HepG2 (cell line): Measurements from ENCODE around the gene AHRR. TPM values are rescaled to one million over a fixed set of nuclear protein-coding genes. Genes with fewer than 3 reads are reported as not detected.

Experiments
- ATAC-seq: fragments of 200-7000 bp; cut with Tn5 transposase; 3 replicates; pipeline ENCODE4 v1.9.1; 2020; ENCODE audit warnings: mild to moderate bottlenecking, moderate library complexity
- BruUV-seq: library from RNA; stranded (reverse); fragments of 400-500 nt; replicated peaks from 2 replicates; lab custom pipeline; 2021; lab: Mats Ljungman, UMichigan
- CTCF ChIA-PET: fragments of 300-600 bp; formaldehyde crosslinking; extraction: SDS; loops from one replicate; lab custom pipeline; 2021; ENCODE audit warnings: low total read pairs, inconsistent platforms, low intra/inter-chr PET ratio; lab: Yijun Ruan, JAX
- POLR2A ChIA-PET: fragments of 350-600 bp; sonication (Branson Sonifier 250); formaldehyde crosslinking; loops from one replicate; lab custom pipeline; 2020; ENCODE audit warnings: antibody characterized with exemption, inconsistent platforms; lab: Yijun Ruan, JAX
- DNase-seq: peaks from one replicate; pipeline ENCODE4 v3.0.0-alpha.2; 2015; ENCODE audit warnings: low spot score
- FAIRE-seq: peaks from 3 replicates; lab custom pipeline; 2011; peaks lifted over from hg19 to GRCh38; lab: Jason Lieb, UNC
- H2AFZ ChIP-seq: one replicate; pipeline ENCODE4 v1.6.1; 2011; ENCODE audit warnings: low read length, inconsistent platforms
- H3K27ac ChIP-seq: fragments of 300-600 bp; 3 replicates; pipeline ENCODE4 v1.8.0; 2011; ENCODE audit warnings: mixed run types, mild to moderate bottlenecking, mixed read lengths, low read length, inconsistent platforms; ENCODE audit not compliant: insufficient read depth; ENCODE audit errors: extremely low read length
- H3K27me3 ChIP-seq, 2 experiments: fragments of 200-600 bp in 1 of 2; 2 replicates in 1 of 2; 3 replicates in 1 of 2; pipeline versions ENCODE4 v1.6.0 to v1.8.0; 2011; ENCODE audit warnings: low read length in 2 of 2, mild to moderate bottlenecking in 2 of 2, moderate library complexity in 2 of 2, inconsistent platforms in 1 of 2; ENCODE audit not compliant: insufficient read depth in 2 of 2, control insufficient read depth in 1 of 2
- H3K36me3 ChIP-seq, 2 experiments: fragments of 200-600 bp in 1 of 2; replicated peaks in 1 of 2; 2 replicates in 1 of 2; 3 replicates in 1 of 2; pipeline versions ENCODE4 v1.5.1 to v1.8.0; 2011; ENCODE audit warnings: low read length in 2 of 2, inconsistent platforms in 1 of 2; ENCODE audit not compliant: insufficient read depth in 2 of 2, control insufficient read depth in 1 of 2
- H3K4me1 ChIP-seq: 2 replicates; pipeline ENCODE4 v1.5.1; 2012; ENCODE audit warnings: low read length, inconsistent platforms; ENCODE audit not compliant: insufficient read depth
- H3K4me2 ChIP-seq: 2 replicates; pipeline ENCODE4 v1.6.0; 2011; ENCODE audit warnings: low read depth, low read length, inconsistent platforms
- H3K4me3 ChIP-seq, 3 experiments: fragments of 200-600 bp in 1 of 3; sonication (generic), shearing (Covaris generic) in 1 of 3; replicated peaks in 1 of 3; 2 replicates each; pipeline ENCODE4 v1.5.1; 2011 to 2016; ENCODE audit warnings: low read length in 3 of 3, inconsistent platforms in 2 of 3, low read depth in 2 of 3, mild to moderate bottlenecking in 2 of 3, control low read depth in 1 of 3, mixed read lengths in 1 of 3; ENCODE audit not compliant: insufficient read depth in 1 of 3
- H3K79me2 ChIP-seq: one replicate; pipeline ENCODE4 v1.6.1; 2011; ENCODE audit warnings: low read length, inconsistent platforms; ENCODE audit not compliant: insufficient read depth
- H3K9ac ChIP-seq: 2 replicates; pipeline ENCODE4 v1.6.0; 2011; ENCODE audit warnings: mild to moderate bottlenecking, low read depth, low read length, inconsistent platforms; ENCODE audit not compliant: insufficient read depth
- H3K9me3 ChIP-seq: 2 replicates; pipeline ENCODE4 v1.5.1; 2012; ENCODE audit warnings: mild to moderate bottlenecking, low read length
- H4K20me1 ChIP-seq: 2 replicates; pipeline ENCODE4 v1.6.0; 2011; ENCODE audit warnings: inconsistent platforms, mild to moderate bottlenecking, low read length, moderate library complexity; ENCODE audit not compliant: insufficient read depth
- FOXP1 ChIP-seq, 2 experiments: fragments of 450-650 bp in 1 of 2; IDR thresholded peaks; 2 replicates each; pipeline ENCODE4 v1.6.1; 2017 to 2018; ENCODE audit warnings: antibody characterized with exemption in 1 of 2
- GPBP1L1 ChIP-seq: sonication (generic); formaldehyde crosslinking; IDR thresholded peaks from 2 replicates; pipeline ENCODE4 v1.5.0; 2020; ENCODE audit warnings: mild to moderate bottlenecking, missing genetic modification reagents
- HHEX ChIP-seq: IDR thresholded peaks from 2 replicates; pipeline ENCODE4 v1.6.1; 2016; ENCODE audit warnings: control low read depth
- IRF1 ChIP-seq: sonication (generic); formaldehyde crosslinking; IDR thresholded peaks from 2 replicates; pipeline ENCODE4 v1.4.0; 2020; ENCODE audit warnings: low read depth, mild to moderate bottlenecking, missing genetic modification reagents
- NFE2 ChIP-seq: sonication (generic); formaldehyde crosslinking; IDR thresholded peaks from 2 replicates; pipeline ENCODE4 v1.4.0; 2020; ENCODE audit warnings: missing genetic modification reagents
- PRDM15 ChIP-seq: sonication (generic); formaldehyde crosslinking; IDR thresholded peaks from 2 replicates; pipeline ENCODE4 v1.4.0; 2020; ENCODE audit warnings: missing genetic modification reagents
- PRMT3 ChIP-seq: sonication (generic); formaldehyde crosslinking; IDR thresholded peaks from 2 replicates; pipeline ENCODE4 v1.8.1; 2022; ENCODE audit warnings: low read depth, mild to moderate bottlenecking, moderate library complexity, missing genetic modification reagents, borderline replicate concordance
- RAD51 ChIP-seq: fragments of 450-650 bp; IDR thresholded peaks from 2 replicates; pipeline ENCODE4 v1.6.1; 2016; ENCODE audit warnings: borderline replicate concordance
- RARG ChIP-seq: sonication (generic); formaldehyde crosslinking; IDR thresholded peaks from 2 replicates; pipeline ENCODE4 v1.4.0; 2020; ENCODE audit warnings: low read depth, mild to moderate bottlenecking, missing genetic modification reagents
- REXO4 ChIP-seq: sonication (generic); formaldehyde crosslinking; IDR thresholded peaks from 2 replicates; pipeline ENCODE4 v1.8.0; 2022; ENCODE audit warnings: missing genetic modification reagents, mild to moderate bottlenecking, borderline replicate concordance
- ZNF335 ChIP-seq: sonication (generic); formaldehyde crosslinking; IDR thresholded peaks from 2 replicates; pipeline ENCODE4 v1.4.0; 2020; ENCODE audit warnings: missing genetic modification reagents
- ZNF704 ChIP-seq: sonication (generic); formaldehyde crosslinking; IDR thresholded peaks from 2 replicates; pipeline ENCODE4 v1.8.1; 2023; ENCODE audit warnings: mild to moderate bottlenecking, inconsistent platforms, moderate library complexity, missing genetic modification reagents, borderline replicate concordance
- ZNF800 ChIP-seq: sonication (generic); formaldehyde crosslinking; IDR thresholded peaks from 2 replicates; pipeline ENCODE4 v1.4.0; 2020; ENCODE audit warnings: missing genetic modification reagents
- WGBS: methylation state at CpG from one replicate; pipeline ENCODE4 v1.1.6; 2017; ENCODE audit warnings: low lambda C conversion rate; 5-methylcytosine and 5-hydroxymethylcytosine counted together
- in situ Hi-C: cut with HindIII; loops from 2 replicates; pipeline ENCODE4 v1.10.0; 2017; ENCODE audit warnings: low pct_unique_long_range_greater_than_20kb; ENCODE audit not compliant: extremely low pct_ligation_motif_present
- intact Hi-C: fragments of 100-400 bp; cut with micrococcal nuclease; formaldehyde crosslinking; loops from one replicate; pipeline ENCODE4 v1.10.0; 2022; ENCODE audit not compliant: unreplicated experiment
- polyA plus RNA-seq, 8 experiments: library from polyadenylated mRNA; depleted of rRNA in 3 of 8; stranded (reverse) in 7 of 8; unstranded in 1 of 8; fragments of >200 nt; fragmentation: Illumina TruSeq in 4 of 8; extraction: Trizol in 4 of 8; gene quantifications; 2 replicates each; pipeline versions ENCODE4 v1.2.1 to v1.2.3, GENCODE V29; 2011 to 2016; ENCODE audit warnings: low read depth in 4 of 8, missing spikeins in 1 of 8, mixed read lengths in 1 of 8; ENCODE audit not compliant: insufficient read depth in 1 of 8
- total RNA-seq, 5 experiments: library from RNA; depleted of rRNA; stranded (reverse); fragments of >200 nt; fragmentation: Illumina TruSeq; extraction: Trizol; gene quantifications; 2 replicates each; pipeline ENCODE4 v1.2.3, GENCODE V29; 2016; ENCODE audit warnings: low read depth in 1 of 5

AHRR gene
- total and polyA plus RNA-seq, 2 of the 13 experiments (the other 11 are each of a cell fraction or from before 2014, with no cell fraction given): 0.28 to 0.35 TPM

GRCh38 chr5:306011-306805 is 15.3 kb upstream of the AHRR start (continued):
- TF ChIP-seq GPBP1L1 (CRISPR knock-in tag): no peak

GRCh38 chr5:307306-307705 is 14.2 kb upstream of the AHRR start:
- no peak overlapping the region for H3K4me3 ChIP-seq
- intact Hi-C loops: no loop called here
- H3K79me2 ChIP-seq: no peaks in the 10 kb centered on the region
- POLR2A ChIA-PET: no interaction called here
- WGBS: 92% methylated on average over 9 of the region's 26 CpGs
- no peak overlapping the region for H3K27ac ChIP-seq
- H2AFZ ChIP-seq: no peak overlapping the region
- DNase-seq (no peak), FAIRE-seq (no peak), ATAC-seq (no peak)
- peaks cover 16 to 46% of the 10 kb centered on the region in 2 experiments; a peak in 4 of 5 replicates for H3K36me3 ChIP-seq
- no peaks in the 10 kb centered on the region for H3K27me3 ChIP-seq
- H3K9me3 ChIP-seq: no peaks in the 10 kb centered on the region
- H4K20me1 ChIP-seq: no peaks in the 10 kb centered on the region; the same call in 1 of the 2 replicates
- in situ Hi-C loops: no loop called here
- CTCF ChIA-PET: no interaction called here
- no peaks in the 10 kb centered on the region for H3K4me1 ChIP-seq
- no peak overlapping the region for H3K4me2 ChIP-seq
- BruUV-seq: no TSS peak
- H3K9ac ChIP-seq: no peak overlapping the region
- no peak for TF ChIP-seq IRF1 (CRISPR knock-in tag)
- no peak for TF ChIP-seq PRDM15 (CRISPR knock-in tag)
- no peak for TF ChIP-seq ZNF704 (CRISPR knock-in tag)
- no peak for TF ChIP-seq REXO4
- TF ChIP-seq ZNF800 (CRISPR knock-in tag): no peak
- TF ChIP-seq FOXP1 (IDR thresholded peaks at IDR 0.05): no peak
- no peak for TF ChIP-seq FOXP1 (CRISPR knock-in tag; IDR thresholded peaks at IDR 0.05)
- no peak for TF ChIP-seq RAD51
- no peak for TF ChIP-seq ZNF335 (CRISPR knock-in tag)
- no peak for TF ChIP-seq NFE2 (CRISPR knock-in tag)
- TF ChIP-seq HHEX: no peak
- no peak for TF ChIP-seq PRMT3 (CRISPR knock-in tag)
- no peak for TF ChIP-seq RARG (CRISPR knock-in tag)
